AG04450 (cell line): ENCODE measurements around the gene RAB3IL1. TPM values are rescaled to one million over a fixed set of nuclear protein-coding genes. Genes with fewer than 3 reads are reported as not detected.

Experiments
- CTCF ChIA-PET: fragments of 300-600, 350-600 bp; formaldehyde crosslinking; extraction: SDS; loops from one replicate; lab custom pipeline; 2022; ENCODE audit warnings: antibody characterized with exemption, inconsistent platforms; lab: Charles Lee
- POLR2A ChIA-PET: fragments of 350-600 bp; formaldehyde crosslinking; extraction: SDS; loops from one replicate; lab custom pipeline; 2021; ENCODE audit warnings: antibody characterized with exemption, inconsistent platforms; lab: Yijun Ruan, JAX
- DNase-seq: peaks from one replicate; pipeline ENCODE4 v3.0.0-alpha.2; 2011; ENCODE audit warnings: low read depth, low spot score
- H3K27ac ChIP-seq: one replicate; pipeline ENCODE4 v1.5.1; 2012; ENCODE audit warnings: low read depth, low read length, control low read depth
- H3K27me3 ChIP-seq: one replicate; pipeline ENCODE4 v1.6.0; 2012; ENCODE audit warnings: low read length; ENCODE audit not compliant: control insufficient read depth, insufficient read depth
- H3K4me3 ChIP-seq: 2 replicates; pipeline ENCODE4 v1.5.1; 2011; ENCODE audit warnings: mild to moderate bottlenecking, low read depth, low read length, control low read depth
- H3K9me3 ChIP-seq: 2 replicates; pipeline ENCODE4 v1.5.1; 2012; ENCODE audit warnings: low read length; ENCODE audit not compliant: control insufficient read depth, insufficient read depth
- CTCF ChIP-seq: IDR thresholded peaks from 2 replicates; pipeline ENCODE4 v1.5.1; 2011; ENCODE audit warnings: low read depth, low read length, control low read depth, inconsistent platforms
- polyA plus RNA-seq: library from polyadenylated mRNA; depleted of rRNA; stranded (reverse); fragments of >200 nt; gene quantifications from 2 replicates; pipeline ENCODE4 v1.2.3, GENCODE V29; 2011

Gene RAB3IL1
- polyA plus RNA-seq, 1 experiment, result 2.7 TPM

GRCh38 chr11:61899146-61899841 lies 18.1 kb downstream of the RAB3IL1 start:
- Histone ChIP-seq H3K27me3 (no peaks in the 10 kb centered on the region), H3K9me3 (no peaks in the 10 kb centered on the region; the same call in 1 of the 2 replicates), H3K4me3 (no peak overlapping the region), H3K27ac (no peak overlapping the region)
- no peak for DNase-seq
- TF ChIP-seq CTCF, result peak; percentile 99
- CTCF ChIA-PET, result interaction anchor here (0.6 to 11.4 kb wide), 51 partner anchors 9 to 452 kb away, joined by 3 to 345 read pairs (median 6); partner anchors contain the start of genes BEST1, FADS3, FTH1 and MYRF
- POLR2A ChIA-PET, result interaction anchor here (0.6 to 1.0 kb wide), 3 partner anchors 48 to 64 kb away, joined by 3 to 4 read pairs (median 3); no protein-coding TSS in a partner anchor

GRCh38 chr11:61898247-61898582 lies 19.2 kb downstream of the RAB3IL1 start:
- TF ChIP-seq CTCF, result no peak
- Histone ChIP-seq H3K9me3 (no peaks in the 10 kb centered on the region), H3K4me3 (no peak overlapping the region), H3K27me3 (no peaks in the 10 kb centered on the region), H3K27ac (no peak overlapping the region)
- DNase-seq, result no peak
- CTCF ChIA-PET, result interaction anchor here (0.5 to 11.4 kb wide), 44 partner anchors 8 to 1733 kb away, joined by 3 to 345 read pairs (median 7); partner anchors contain the start of genes BEST1 and FADS3
- POLR2A ChIA-PET, result interaction anchor here (1.0 to 1.2 kb wide), 4 partner anchors 50 to 184 kb away, joined by 3 to 6 read pairs (median 4); no protein-coding TSS in a partner anchor

- H3K9me3 ChIP-seq, result no peaks in the 10 kb centered on the region
- POLR2A ChIA-PET, result interaction anchor here (1.0 to 1.2 kb wide), 4 partner anchors 51 to 184 kb away, joined by 3 to 6 read pairs (median 4); no protein-coding TSS in a partner anchor
- peak; percentile 92 for TF ChIP-seq CTCF
- no peak overlapping the region for H3K27ac ChIP-seq
- CTCF ChIA-PET, result interaction anchor here (0.5 to 11.4 kb wide), 37 partner anchors 10 to 1733 kb away, joined by 3 to 345 read pairs (median 6); partner anchors contain the start of gene BEST1
- no peaks in the 10 kb centered on the region for H3K27me3 ChIP-seq
- no peak overlapping the region for H3K4me3 ChIP-seq
- DNase-seq, result no peak
Measured at GRCh38 chr11:61897387-61898246, 19.7 kb downstream of the RAB3IL1 start.

GRCh38 chr11:61896665-61897386 lies 20.5 kb downstream of the RAB3IL1 start:
- ChIA-PET POLR2A (interaction anchor here (1.0 to 1.6 kb wide), 5 partner anchors 51 to 211 kb away, joined by 3 to 6 read pairs (median 4); no protein-coding TSS in a partner anchor), CTCF (interaction anchor here (0.5 to 11.4 kb wide), 17 partner anchors 12 to 210 kb away, joined by 3 to 345 read pairs (median 18); partner anchors contain the start of gene BEST1)
- H3K9me3 ChIP-seq, result no peaks in the 10 kb centered on the region
- no peak overlapping the region for H3K27ac ChIP-seq
- H3K4me3 ChIP-seq, result no peak overlapping the region
- DNase-seq, result no peak
- H3K27me3 ChIP-seq, result no peaks in the 10 kb centered on the region
- no peak for TF ChIP-seq CTCF
